ENCODE measurements around the gene MYL11. TPM values are rescaled to one million over a fixed set of nuclear protein-coding genes. Genes with fewer than 3 reads are reported as not detected.
A peak's percentile ranks its signal among the peaks of the same experiment; 100 is the strongest.

The MYL11 gene
- total RNA-seq, 1 experiment from 2014 or later: 1.4 TPM

- POLR2A ChIA-PET (ENCODE audit: unreplicated experiment): no interaction called here
- intact Hi-C loops (cut with micrococcal nuclease; ENCODE audit: unreplicated experiment): no loop called here
- H3K4me3 ChIP-seq: peak overlapping the region; percentile 75
- CTCF ChIA-PET: no interaction called here
- H3K9me2 ChIP-seq (ENCODE audit: insufficient read depth): no peaks in the 10 kb centered on the region
- H3K27me3 ChIP-seq (ENCODE audit: insufficient read depth, low read depth): no peaks in the 10 kb centered on the region
- BruUV-seq (replicated peaks): TSS peak; percentile 27
- H3F3A ChIP-seq (ENCODE audit: insufficient read depth, low read depth): peaks cover 11% of the 10 kb centered on the region
- no peaks in the 10 kb centered on the region for H3K9me3 ChIP-seq (ENCODE audit: insufficient read depth, low read depth)
- peaks cover 46% of the 10 kb centered on the region for H4K20me1 ChIP-seq (ENCODE audit: insufficient read depth)
- TF ChIP-seq CTCF (conservative IDR thresholded peaks at IDR 0.05): no peak
- TF ChIP-seq EZH2 (IDR thresholded peaks at IDR 0.05; ENCODE audit: low read depth): no peak
- H3K79me2 ChIP-seq (ENCODE audit: low read depth): peaks cover 66% of the 10 kb centered on the region
- H3K4me2 ChIP-seq: peak overlapping the region; percentile 98
- H3K27ac ChIP-seq: peak overlapping the region; percentile 18; the same call in 1 of the 2 replicates
- H2AFZ ChIP-seq: no peak overlapping the region
- peaks cover 9% of the 10 kb centered on the region; the same call in 1 of the 2 replicates for H3K36me3 ChIP-seq (ENCODE audit: low read depth)
- peaks cover 22% of the 10 kb centered on the region for H3K4me1 ChIP-seq (replicated peaks; ENCODE audit: insufficient read depth)
- peak; percentile 39 to 69 for DNase-seq
These were observed 6.3 kb upstream of the MYL11 start for GRCh38 chr16:30368122-30368791.

DNA sequence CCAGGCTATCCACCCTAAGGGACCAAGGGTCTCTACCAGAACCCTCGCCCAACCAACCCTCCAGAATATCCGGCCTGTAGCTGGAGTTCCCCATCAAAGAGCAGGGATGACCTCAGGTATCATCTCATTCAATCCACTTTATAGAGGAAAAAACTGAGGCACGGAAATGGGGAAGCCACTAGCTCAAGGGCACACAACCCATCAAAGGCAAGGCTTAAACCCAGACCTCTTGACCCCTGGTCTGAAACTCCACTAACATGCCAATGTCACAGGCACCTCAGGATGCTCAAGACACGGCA, 5.9 kb upstream of the MYL11 start:
- no peak overlapping the region for H2AFZ ChIP-seq
- DNase-seq: no peak
- no peaks in the 10 kb centered on the region for H3K9me3 ChIP-seq (ENCODE audit: insufficient read depth, low read depth)
- H3K4me2 ChIP-seq: peak overlapping the region; percentile 98
- peaks cover 11% of the 10 kb centered on the region for H3F3A ChIP-seq (ENCODE audit: insufficient read depth, low read depth)
- peaks cover 61% of the 10 kb centered on the region for H3K79me2 ChIP-seq (ENCODE audit: low read depth)
- TF ChIP-seq CTCF (conservative IDR thresholded peaks at IDR 0.05) (no peak), EZH2 (IDR thresholded peaks at IDR 0.05; ENCODE audit: low read depth) (no peak)
- POLR2A ChIA-PET (ENCODE audit: unreplicated experiment): no interaction called here
- no peaks in the 10 kb centered on the region for H3K27me3 ChIP-seq (ENCODE audit: insufficient read depth, low read depth)
- peaks cover 22% of the 10 kb centered on the region for H3K4me1 ChIP-seq (replicated peaks; ENCODE audit: insufficient read depth)
- no peaks in the 10 kb centered on the region for H3K9me2 ChIP-seq (ENCODE audit: insufficient read depth)
- H4K20me1 ChIP-seq (ENCODE audit: insufficient read depth): peaks cover 46% of the 10 kb centered on the region
- intact Hi-C loops (cut with micrococcal nuclease; ENCODE audit: unreplicated experiment): no loop called here
- peaks cover 9% of the 10 kb centered on the region; the same call in 1 of the 2 replicates for H3K36me3 ChIP-seq (ENCODE audit: low read depth)
- CTCF ChIA-PET: no interaction called here
- peak overlapping the region; percentile 18; the same call in 1 of the 2 replicates for H3K27ac ChIP-seq
- peak overlapping the region; percentile 75 for H3K4me3 ChIP-seq
- no TSS peak for BruUV-seq (replicated peaks)

DNA sequence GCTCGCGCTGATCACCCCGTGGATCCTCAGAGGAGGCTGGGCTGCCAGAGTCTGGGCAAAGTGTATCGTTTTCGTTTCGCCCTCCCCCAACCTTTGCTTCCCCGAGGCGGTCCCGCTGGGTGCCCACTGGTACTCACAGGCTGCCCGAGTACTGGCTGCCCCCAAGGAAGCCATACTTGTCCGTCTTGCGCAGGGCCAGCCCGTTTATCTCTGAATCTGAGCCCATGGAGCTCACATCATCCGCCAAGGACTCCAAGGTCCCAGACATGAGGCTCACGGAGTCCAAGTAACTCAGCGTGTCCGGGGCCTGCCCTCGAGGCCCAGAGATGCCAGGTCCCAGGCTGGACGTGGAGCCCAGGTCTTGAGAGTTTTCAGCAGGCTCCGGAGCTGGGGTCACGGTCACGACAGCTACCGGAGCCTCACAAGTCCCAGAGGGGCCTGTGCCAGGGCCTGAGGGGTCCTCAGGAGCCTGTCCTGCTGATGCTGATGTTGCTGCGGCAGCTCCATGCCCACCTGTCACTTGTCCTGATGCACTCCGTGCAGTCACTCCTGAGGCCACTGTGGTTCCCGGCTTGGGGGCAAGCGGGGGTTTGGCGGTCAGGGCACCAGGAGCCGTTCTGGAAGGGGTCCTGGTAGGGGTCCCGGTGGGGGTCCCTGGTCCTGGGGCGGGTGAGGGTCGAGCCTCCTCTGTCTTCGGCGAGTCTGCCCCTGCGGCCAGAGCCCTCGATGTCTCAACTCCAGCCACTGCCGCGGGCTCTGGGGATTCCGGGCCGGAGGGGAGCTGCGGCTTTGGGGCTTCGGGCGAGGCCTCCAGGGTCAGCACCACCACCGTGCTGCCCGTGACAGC, 5.3 kb upstream of the MYL11 start:
- Histone ChIP-seq H2AFZ (no peak overlapping the region), H3F3A (ENCODE audit: insufficient read depth, low read depth) (peaks cover 11% of the 10 kb centered on the region), H3K79me2 (ENCODE audit: low read depth) (peaks cover 56% of the 10 kb centered on the region), H3K27ac (peak overlapping the region; percentile 18; the same call in 1 of the 2 replicates), H3K4me2 (peak overlapping the region; percentile 98), H3K27me3 (ENCODE audit: insufficient read depth, low read depth) (no peaks in the 10 kb centered on the region), H4K20me1 (ENCODE audit: insufficient read depth) (peaks cover 42% of the 10 kb centered on the region), H3K36me3 (ENCODE audit: low read depth) (peaks cover 9% of the 10 kb centered on the region; the same call in 1 of the 2 replicates), H3K4me3 (peak overlapping the region; percentile 75), H3K9me3 (ENCODE audit: insufficient read depth, low read depth) (no peaks in the 10 kb centered on the region), H3K4me1 (replicated peaks; ENCODE audit: insufficient read depth) (peaks cover 22% of the 10 kb centered on the region), H3K9me2 (ENCODE audit: insufficient read depth) (no peaks in the 10 kb centered on the region)
- CTCF ChIA-PET: interaction anchor here (1.0 kb wide), 1 partner anchor 38 kb away, joined by 3 read pairs; the partner anchor contains the start of gene ZNF771
- POLR2A ChIA-PET (ENCODE audit: unreplicated experiment): no interaction called here
- no peak for TF ChIP-seq CTCF (conservative IDR thresholded peaks at IDR 0.05)
- BruUV-seq (replicated peaks): no TSS peak
- intact Hi-C loops (cut with micrococcal nuclease; ENCODE audit: unreplicated experiment): no loop called here
- DNase-seq: peak in 1 of 2 experiments; percentile 13
